H1 (cell line): Measurements from ENCODE around the gene POLL. TPM values are rescaled to one million over a fixed set of nuclear protein-coding genes. Genes with fewer than 3 reads are reported as not detected.

ENCODE experiments used
- CTCF ChIA-PET: fragments of 300-600 bp; sonication (Branson Sonifier 250); formaldehyde crosslinking; loops from one replicate; lab custom pipeline; 2021; ENCODE audit not compliant: partially characterized antibody; lab: Charles Lee
- POLR2A ChIA-PET: fragments of 300-600 bp; sonication (Branson Sonifier 250); formaldehyde crosslinking; loops from one replicate; lab custom pipeline; 2021; ENCODE audit warnings: inconsistent platforms; ENCODE audit not compliant: partially characterized antibody; lab: Charles Lee
- DNase-seq, 2 experiments: peaks; one replicate each; pipeline versions ENCODE4 v3.0.0 to v3.0.0-alpha.2; 2010 to 2022; ENCODE audit warnings: low spot score in 2 of 2, low read depth in 1 of 2, mixed read lengths in 1 of 2
- FAIRE-seq: peaks from 2 replicates; lab custom pipeline; 2011; peaks lifted over from hg19 to GRCh38; lab: Jason Lieb, UNC
- H2AFZ ChIP-seq: 2 replicates; pipeline ENCODE4 v1.8.1; 2012; ENCODE audit warnings: low read length, inconsistent platforms
- H2AK5ac ChIP-seq: 2 replicates; pipeline ENCODE4 v1.6.1; 2013; ENCODE audit warnings: low read depth, low read length
- H2BK120ac ChIP-seq: replicated peaks from 2 replicates; pipeline ENCODE3; 2013; ENCODE audit warnings: low read depth, low read length, inconsistent platforms
- H2BK12ac ChIP-seq: 2 replicates; pipeline ENCODE4 v1.6.1; 2013; ENCODE audit warnings: low read depth, low read length
- H2BK15ac ChIP-seq: 2 replicates; pipeline ENCODE4 v1.6.1; 2013; ENCODE audit warnings: low read length
- H2BK20ac ChIP-seq: 2 replicates; pipeline ENCODE4 v1.6.1; 2013; ENCODE audit warnings: low read length
- H2BK5ac ChIP-seq: 2 replicates; pipeline ENCODE4 v1.6.1; 2013; ENCODE audit warnings: low read depth, low read length
- H3K14ac ChIP-seq: 2 replicates; pipeline ENCODE4 v1.6.1; 2013; ENCODE audit warnings: inconsistent platforms; ENCODE audit not compliant: insufficient read length
- H3K18ac ChIP-seq: 2 replicates; pipeline ENCODE4 v1.6.1; 2013; ENCODE audit warnings: low read length; ENCODE audit errors: extremely low read depth
- H3K23ac ChIP-seq: 2 replicates; pipeline ENCODE4 v1.6.1; 2013; ENCODE audit warnings: inconsistent platforms; ENCODE audit not compliant: insufficient read length
- H3K23me2 ChIP-seq: 2 replicates; pipeline ENCODE4 v1.6.1; 2013; ENCODE audit warnings: low read depth, low read length
- H3K27ac ChIP-seq: 2 replicates; pipeline ENCODE4 v1.6.1; 2011; ENCODE audit warnings: low read depth, low read length, inconsistent platforms
- H3K27me3 ChIP-seq, 4 experiments: replicated peaks in 1 of 4; 1 replicate in 1 of 4; 2 replicates in 3 of 4; pipeline versions ENCODE4 v1.6.1 to v1.8.1; 2011 to 2013; ENCODE audit warnings: low read length in 3 of 4, mild to moderate bottlenecking in 3 of 4, inconsistent platforms in 2 of 4, mixed read lengths in 2 of 4, moderate library complexity in 1 of 4; ENCODE audit not compliant: control insufficient read depth in 3 of 4, insufficient read depth in 3 of 4; ENCODE audit errors: extremely low read depth in 1 of 4
- H3K36me3 ChIP-seq, 4 experiments: 2 replicates each; pipeline versions ENCODE4 v1.6.1 to v1.8.1; 2011 to 2013; ENCODE audit warnings: mild to moderate bottlenecking in 4 of 4, low read length in 3 of 4, moderate library complexity in 2 of 4, control low read depth in 1 of 4, inconsistent platforms in 1 of 4; ENCODE audit not compliant: insufficient read depth in 4 of 4, control insufficient read depth in 2 of 4
- H3K4ac ChIP-seq: replicated peaks from 2 replicates; pipeline ENCODE3; 2013; ENCODE audit warnings: low read length, low read depth, mixed read lengths, inconsistent platforms; ENCODE audit not compliant: insufficient read length
- H3K4me1 ChIP-seq, 4 experiments: replicated peaks in 1 of 4; 1 replicate in 1 of 4; 2 replicates in 3 of 4; pipeline versions ENCODE4 v1.6.1 to v1.8.1; 2011 to 2013; ENCODE audit warnings: low read length in 3 of 4, inconsistent platforms in 2 of 4, mixed read lengths in 1 of 4; ENCODE audit not compliant: insufficient read depth in 4 of 4, control insufficient read depth in 3 of 4
- H3K4me2 ChIP-seq, 2 experiments: 2 replicates each; pipeline versions ENCODE4 v1.6.1 to v1.8.1; 2011 to 2013; ENCODE audit warnings: low read depth in 2 of 2, low read length in 2 of 2, control low read depth in 1 of 2, inconsistent platforms in 1 of 2, mild to moderate bottlenecking in 1 of 2; ENCODE audit not compliant: insufficient read depth in 1 of 2
- H3K4me3 ChIP-seq, 4 experiments: fragments of 200-600, 300-600 bp in 1 of 4; sonication (generic), shearing (Covaris generic), sonication (Bioruptor Twin) in 1 of 4; 2 replicates each; pipeline versions ENCODE4 v1.5.1 to v1.8.1; 2011 to 2016; ENCODE audit warnings: low read length in 4 of 4, low read depth in 3 of 4, control low read depth in 2 of 4, inconsistent platforms in 2 of 4, mild to moderate bottlenecking in 2 of 4, mixed read lengths in 1 of 4, moderate library complexity in 1 of 4; ENCODE audit not compliant: insufficient read depth in 2 of 4; ENCODE audit errors: extremely low read depth in 1 of 4
- H3K56ac ChIP-seq: replicated peaks from 2 replicates; pipeline ENCODE3; 2013; ENCODE audit warnings: low read depth, mild to moderate bottlenecking, mixed read lengths, low read length, inconsistent platforms; ENCODE audit not compliant: insufficient read length
- H3K79me1 ChIP-seq: 2 replicates; pipeline ENCODE4 v1.6.1; 2013; ENCODE audit warnings: low read depth, low read length, control low read depth
- H3K79me2 ChIP-seq, 2 experiments: 2 replicates each; pipeline versions ENCODE4 v1.6.1 to v1.8.1; 2012 to 2013; ENCODE audit warnings: low read length in 2 of 2, mild to moderate bottlenecking in 2 of 2, inconsistent platforms in 1 of 2; ENCODE audit not compliant: insufficient read depth in 2 of 2, control insufficient read depth in 1 of 2
- H3K9ac ChIP-seq, 4 experiments: replicated peaks in 1 of 4; 1 replicate in 1 of 4; 2 replicates in 3 of 4; pipeline versions ENCODE4 v1.6.1 to v1.8.1; 2011 to 2013; ENCODE audit warnings: low read depth in 3 of 4, low read length in 3 of 4, control low read depth in 2 of 4, mild to moderate bottlenecking in 2 of 4, moderate library complexity in 2 of 4, inconsistent platforms in 1 of 4; ENCODE audit errors: extremely low read depth in 1 of 4
- H3K9me3 ChIP-seq, 2 experiments: 2 replicates each; pipeline versions ENCODE4 v1.6.1 to v1.8.1; 2012 to 2013; ENCODE audit warnings: mild to moderate bottlenecking in 2 of 2, moderate library complexity in 2 of 2, control low read depth in 1 of 2, inconsistent platforms in 1 of 2, low read depth in 1 of 2, low read length in 1 of 2, mixed read lengths in 1 of 2; ENCODE audit not compliant: insufficient read depth in 2 of 2
- H4K20me1 ChIP-seq, 2 experiments: replicated peaks in 1 of 2; 2 replicates each; pipeline versions ENCODE3 to v1.8.1; 2011 to 2013; ENCODE audit warnings: inconsistent platforms in 2 of 2, low read length in 2 of 2, mild to moderate bottlenecking in 1 of 2; ENCODE audit not compliant: insufficient read depth in 2 of 2, control insufficient read depth in 1 of 2
- H4K5ac ChIP-seq: 2 replicates; pipeline ENCODE4 v1.6.1; 2013; ENCODE audit warnings: low read length, low read depth, mixed read lengths, inconsistent platforms; ENCODE audit not compliant: insufficient read length
- H4K8ac ChIP-seq: 2 replicates; pipeline ENCODE4 v1.8.0; 2013; ENCODE audit warnings: mild to moderate bottlenecking, moderate library complexity, low read length, inconsistent platforms; ENCODE audit not compliant: insufficient read depth; ENCODE audit errors: extremely low read depth
- H4K91ac ChIP-seq: replicated peaks from 2 replicates; pipeline ENCODE3; 2013; ENCODE audit warnings: low read length, mixed read lengths, inconsistent platforms; ENCODE audit not compliant: insufficient read length
- CEBPB ChIP-seq: IDR thresholded peaks from 2 replicates; pipeline ENCODE4 v1.6.1; 2012; ENCODE audit warnings: low read depth, low read length
- CHD2 ChIP-seq: IDR thresholded peaks from 2 replicates; pipeline ENCODE4 v1.6.1; 2012; ENCODE audit warnings: low read length, improper control_type of control experiment
- EGR1 ChIP-seq: IDR thresholded peaks from 2 replicates; pipeline ENCODE4 v1.6.1; 2011; ENCODE audit warnings: low read depth, low read length, borderline replicate concordance
- EZH2 ChIP-seq: fragments of 200-600 bp; sonication (generic); IDR thresholded peaks from 2 replicates; pipeline ENCODE4 v1.7.1; 2012; ENCODE audit warnings: low read depth, mild to moderate bottlenecking, moderate library complexity, low read length, inconsistent platforms; ENCODE audit not compliant: severe bottlenecking
- PHF8 ChIP-seq: fragments of 200-600 bp; sonication (generic); conservative IDR thresholded peaks from 2 replicates; pipeline ENCODE4 v1.7.1; 2012; ENCODE audit warnings: low read depth, mild to moderate bottlenecking, inconsistent platforms, low read length, moderate library complexity
- SIX5 ChIP-seq: IDR thresholded peaks from 2 replicates; pipeline ENCODE4 v1.6.1; 2011; ENCODE audit warnings: mild to moderate bottlenecking, low read depth, low read length
- SP4 ChIP-seq: IDR thresholded peaks from 2 replicates; pipeline ENCODE4 v1.6.1; 2012; ENCODE audit warnings: low read length, inconsistent platforms
- TAF7 ChIP-seq: optimal IDR thresholded peaks from 2 replicates; pipeline ENCODE3; 2011; ENCODE audit warnings: low read depth, mild to moderate bottlenecking, inconsistent platforms, low read length, moderate library complexity, borderline replicate concordance
- TCF12 ChIP-seq: IDR thresholded peaks from 2 replicates; pipeline ENCODE4 v1.6.1; 2011; ENCODE audit warnings: low read depth, mild to moderate bottlenecking, low read length
- TEAD4 ChIP-seq: IDR thresholded peaks from 2 replicates; pipeline ENCODE4 v1.6.1; 2012; ENCODE audit warnings: low read depth, low read length, inconsistent platforms, mixed read lengths
- WGBS, 2 experiments: shearing (Covaris generic) in 1 of 2; methylation state at CpG; one replicate each; pipeline versions ENCODE4 v1.1.6 to v1.1.7; 2013 to 2015; ENCODE audit warnings: low lambda C conversion rate in 2 of 2, mixed read lengths in 2 of 2, inconsistent platforms in 1 of 2, low coverage in 1 of 2, missing lambda C conversion rate in 1 of 2; ENCODE audit not compliant: insufficient replicate concordance in 2 of 2, insufficient coverage in 1 of 2, insufficient read length in 1 of 2; ENCODE audit errors: extremely low coverage in 1 of 2, missing lambda C conversion rate in 1 of 2; 5-methylcytosine and 5-hydroxymethylcytosine counted together
- polyA plus RNA-seq, 7 experiments: library from polyadenylated mRNA; depleted of rRNA in 3 of 7; stranded (reverse) in 5 of 7; unstranded in 2 of 7; fragments of >200 nt in 5 of 7; fragments of 200-250 nt in 2 of 7; gene quantifications; 1 replicate in 5 of 7; 2 replicates in 1 of 7; 4 replicates in 1 of 7; pipeline versions ENCODE4 v1.2.1 to v1.2.3, GENCODE V29; 2011 to 2013; ENCODE audit warnings: missing spikeins in 2 of 7, mixed read lengths in 2 of 7
- total RNA-seq: library from RNA; stranded (reverse); fragmentation: NEBNext Ultra II Directional; extraction: Animal tissue kit (Norgen Biotek cat#: 25700); gene quantifications from 2 replicates; pipeline ENCODE4 v1.2.1, GENCODE V29; 2021
- TF ChIP-seq, protein P1 (sequence below): IDR thresholded peaks from 2 replicates; pipeline ENCODE4 v1.6.1; 2012; ENCODE audit warnings: low read length, inconsistent platforms

POLL gene
- total and polyA plus RNA-seq, 2 of the 8 experiments (the other 6 are each of a cell fraction or from before 2014, with no cell fraction given) = 26.1 to 45.9 TPM

DNA sequence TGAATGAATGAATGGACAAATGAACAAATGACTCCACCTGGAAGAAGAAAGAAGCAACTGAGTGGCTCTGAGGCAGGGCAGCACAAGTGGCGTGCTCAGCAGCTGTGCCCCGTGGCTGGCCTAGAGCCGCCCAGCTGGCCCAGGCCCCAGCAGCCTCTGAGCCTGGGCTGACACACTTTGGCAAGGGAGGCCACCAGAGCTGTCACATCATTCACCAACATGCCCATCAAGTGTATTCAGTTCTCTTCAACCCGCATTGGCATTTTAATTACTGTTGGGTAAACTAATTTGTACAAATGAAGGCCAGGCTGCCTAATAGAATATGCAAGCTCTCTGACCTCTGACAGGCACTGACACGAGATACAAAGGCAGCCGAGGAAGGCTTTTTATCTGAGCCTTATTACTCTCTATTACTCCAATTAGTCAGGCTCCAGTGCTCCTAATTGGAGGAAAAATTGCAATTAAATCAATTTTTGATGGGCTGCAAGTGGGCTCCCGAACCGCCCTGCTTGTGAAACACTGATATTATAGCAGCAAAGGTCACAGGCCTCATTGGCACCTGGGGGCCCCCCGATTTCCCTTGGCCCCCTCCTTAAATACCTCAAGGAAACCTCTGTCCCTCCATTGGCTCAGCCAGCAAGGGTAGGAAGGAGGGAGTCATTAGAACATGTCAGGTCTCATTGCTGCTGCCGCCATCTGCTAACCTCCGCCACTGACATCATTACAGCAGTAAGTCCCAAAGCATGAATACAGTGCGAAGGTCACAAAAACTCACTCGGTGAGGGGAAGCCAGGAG, 42.0 kb upstream of the POLL start:
- Histone ChIP-seq H4K8ac (no peak overlapping the region; the same call in 1 of the 2 replicates), H2BK20ac (no peak overlapping the region), H3K27ac (no peak overlapping the region), H2BK12ac (no peak overlapping the region), H3K23me2 (no peaks in the 10 kb centered on the region), H3K9me3 (peaks cover 0 to 3% of the 10 kb centered on the region in 2 experiments; a peak in 1 of 4 replicates), H3K36me3 (no peaks in the 10 kb centered on the region), H3K23ac (peak overlapping the region; percentile 18), H3K4me3 (no peak overlapping the region), H3K18ac (0 out of 2 replicates have a peak overlapping the region, but pooled peaks have one; percentile 20), H3K4me2 (no peak overlapping the region), H3K14ac (no peak overlapping the region), H3K56ac (no peak overlapping the region), H2BK120ac (no peak overlapping the region), H4K91ac (no peak overlapping the region), H3K79me1 (no peaks in the 10 kb centered on the region; the same call in 1 of the 2 replicates), H3K9ac (no peak overlapping the region), H3K4me1 (no peaks in the 10 kb centered on the region; a peak in 1 of 7 replicates), H3K27me3 (no peaks in the 10 kb centered on the region), H3K4ac (no peak overlapping the region), H2BK15ac (no peak overlapping the region), H2BK5ac (no peak overlapping the region), H4K5ac (no peak overlapping the region), H2AFZ (no peak overlapping the region), H3K79me2 (no peaks in the 10 kb centered on the region), H4K20me1 (no peaks in the 10 kb centered on the region), H2AK5ac (no peak overlapping the region)
- WGBS, 2 experiments = 93% methylated on average over 13 of the region's 13 CpGs; no CpG with 5 or more reads in 1 of the 2 experiments
- no peak for DNase-seq
- ChIA-PET POLR2A (interaction anchor here (1.6 kb wide), 1 partner anchor 23 kb away, joined by 3 read pairs; no protein-coding TSS in a partner anchor), CTCF (interaction anchor here (1.1 to 5.6 kb wide), 4 partner anchors 9 to 128 kb away, joined by 3 to 25 read pairs (median 6); no protein-coding TSS in a partner anchor)
- no peak for FAIRE-seq
- TF ChIP-seq CHD2 (no peak), TCF12 (no peak), PHF8 (no peak), EGR1 (no peak), TAF7 (no peak), EZH2 (no peak), CEBPB (no peak), TEAD4 (no peak), SIX5 (no peak), SP4 (no peak)
- TF ChIP-seq, protein P1, sequence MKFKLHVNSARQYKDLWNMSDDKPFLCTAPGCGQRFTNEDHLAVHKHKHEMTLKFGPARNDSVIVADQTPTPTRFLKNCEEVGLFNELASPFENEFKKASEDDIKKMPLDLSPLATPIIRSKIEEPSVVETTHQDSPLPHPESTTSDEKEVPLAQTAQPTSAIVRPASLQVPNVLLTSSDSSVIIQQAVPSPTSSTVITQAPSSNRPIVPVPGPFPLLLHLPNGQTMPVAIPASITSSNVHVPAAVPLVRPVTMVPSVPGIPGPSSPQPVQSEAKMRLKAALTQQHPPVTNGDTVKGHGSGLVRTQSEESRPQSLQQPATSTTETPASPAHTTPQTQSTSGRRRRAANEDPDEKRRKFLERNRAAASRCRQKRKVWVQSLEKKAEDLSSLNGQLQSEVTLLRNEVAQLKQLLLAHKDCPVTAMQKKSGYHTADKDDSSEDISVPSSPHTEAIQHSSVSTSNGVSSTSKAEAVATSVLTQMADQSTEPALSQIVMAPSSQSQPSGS = no peak
